Breast epithelium (tissue), 3 donors: Measurements from ENCODE around the gene MGAT1.

ENCODE experiments used
- POLR2A ChIP-seq: fragments of 450-650 bp; IDR thresholded peaks from one replicate; pipeline ENCODE4 v1.6.1; 2016; ENCODE audit warnings: antibody characterized with exemption, mild to moderate bottlenecking, moderate library complexity
- TF ChIP-seq, protein P1 (sequence below), 3 donors: fragments of 450-650 bp; IDR thresholded peaks; one replicate each; pipeline ENCODE4 v1.5.1; 2016 to 2017; ENCODE audit warnings: antibody characterized with exemption in 3 of 3, mild to moderate bottlenecking in 3 of 3, moderate library complexity in 3 of 3

DNA sequence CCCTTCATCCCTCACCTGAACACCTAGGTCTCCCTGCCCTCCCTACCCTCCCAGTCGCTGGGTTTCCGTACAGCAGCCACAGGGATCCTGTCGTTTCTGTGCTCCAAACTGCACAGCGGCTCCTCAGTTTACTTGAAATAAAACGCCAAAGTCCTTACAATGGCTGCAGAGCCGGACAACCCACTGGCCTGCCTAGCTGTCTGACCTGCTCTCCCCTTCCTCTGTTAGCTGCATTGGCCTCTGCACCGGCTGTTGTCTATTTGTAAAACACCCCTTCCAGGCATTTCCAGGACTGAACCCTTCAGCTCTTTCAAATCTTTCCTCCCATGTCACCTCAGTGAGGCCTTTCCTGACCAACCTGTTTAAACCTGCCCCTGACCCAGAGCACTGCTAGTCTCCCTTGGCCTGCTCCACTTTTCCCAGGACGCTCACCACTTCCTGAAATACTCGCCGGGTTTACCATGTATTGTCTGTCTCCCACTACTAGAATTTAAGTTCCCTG is 9.1 kb upstream of the MGAT1 start:
- no peak for TF ChIP-seq POLR2A
- TF ChIP-seq, protein P1, sequence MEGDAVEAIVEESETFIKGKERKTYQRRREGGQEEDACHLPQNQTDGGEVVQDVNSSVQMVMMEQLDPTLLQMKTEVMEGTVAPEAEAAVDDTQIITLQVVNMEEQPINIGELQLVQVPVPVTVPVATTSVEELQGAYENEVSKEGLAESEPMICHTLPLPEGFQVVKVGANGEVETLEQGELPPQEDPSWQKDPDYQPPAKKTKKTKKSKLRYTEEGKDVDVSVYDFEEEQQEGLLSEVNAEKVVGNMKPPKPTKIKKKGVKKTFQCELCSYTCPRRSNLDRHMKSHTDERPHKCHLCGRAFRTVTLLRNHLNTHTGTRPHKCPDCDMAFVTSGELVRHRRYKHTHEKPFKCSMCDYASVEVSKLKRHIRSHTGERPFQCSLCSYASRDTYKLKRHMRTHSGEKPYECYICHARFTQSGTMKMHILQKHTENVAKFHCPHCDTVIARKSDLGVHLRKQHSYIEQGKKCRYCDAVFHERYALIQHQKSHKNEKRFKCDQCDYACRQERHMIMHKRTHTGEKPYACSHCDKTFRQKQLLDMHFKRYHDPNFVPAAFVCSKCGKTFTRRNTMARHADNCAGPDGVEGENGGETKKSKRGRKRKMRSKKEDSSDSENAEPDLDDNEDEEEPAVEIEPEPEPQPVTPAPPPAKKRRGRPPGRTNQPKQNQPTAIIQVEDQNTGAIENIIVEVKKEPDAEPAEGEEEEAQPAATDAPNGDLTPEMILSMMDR (IDR thresholded peaks at IDR 0.05) = no peak
